OCI-LY7 (cell line): ENCODE data around the gene LCNL1.
A peak's percentile ranks its signal among the peaks of the same experiment; 100 is the strongest.
"Not testable (repeated sequence)": the region's sequence is repeated elsewhere in the genome, so short reads cannot be mapped to it uniquely, and the experiment has no call there.

Source experiments
- EZH2phosphoT487 ChIP-seq: fragments of 200-600 bp; sonication (generic); IDR thresholded peaks from 2 replicates; pipeline ENCODE4 v1.6.1; 2018; ENCODE audit warnings: low read depth, borderline replicate concordance, mild to moderate bottlenecking, mixed run types, antibody characterized with exemption, low read length, moderate library complexity, mixed read lengths
- TF ChIP-seq, protein P1 (sequence below): fragments of 200-600 bp; sonication (generic); conservative IDR thresholded peaks from 2 replicates; pipeline ENCODE4 v1.5.1; 2014; ENCODE audit warnings: mild to moderate bottlenecking, antibody characterized with exemption, low read length, moderate library complexity, mixed read lengths

- TF ChIP-seq, protein P1, sequence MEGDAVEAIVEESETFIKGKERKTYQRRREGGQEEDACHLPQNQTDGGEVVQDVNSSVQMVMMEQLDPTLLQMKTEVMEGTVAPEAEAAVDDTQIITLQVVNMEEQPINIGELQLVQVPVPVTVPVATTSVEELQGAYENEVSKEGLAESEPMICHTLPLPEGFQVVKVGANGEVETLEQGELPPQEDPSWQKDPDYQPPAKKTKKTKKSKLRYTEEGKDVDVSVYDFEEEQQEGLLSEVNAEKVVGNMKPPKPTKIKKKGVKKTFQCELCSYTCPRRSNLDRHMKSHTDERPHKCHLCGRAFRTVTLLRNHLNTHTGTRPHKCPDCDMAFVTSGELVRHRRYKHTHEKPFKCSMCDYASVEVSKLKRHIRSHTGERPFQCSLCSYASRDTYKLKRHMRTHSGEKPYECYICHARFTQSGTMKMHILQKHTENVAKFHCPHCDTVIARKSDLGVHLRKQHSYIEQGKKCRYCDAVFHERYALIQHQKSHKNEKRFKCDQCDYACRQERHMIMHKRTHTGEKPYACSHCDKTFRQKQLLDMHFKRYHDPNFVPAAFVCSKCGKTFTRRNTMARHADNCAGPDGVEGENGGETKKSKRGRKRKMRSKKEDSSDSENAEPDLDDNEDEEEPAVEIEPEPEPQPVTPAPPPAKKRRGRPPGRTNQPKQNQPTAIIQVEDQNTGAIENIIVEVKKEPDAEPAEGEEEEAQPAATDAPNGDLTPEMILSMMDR = peak; percentile 60
- TF ChIP-seq EZH2phosphoT487 = not testable (repeated sequence)
Measured at GRCh38 chr9:137004285-137004684, 21.5 kb downstream of the LCNL1 start.
